Inflammatory macrophage treated with lipopolysaccharide for 1 hour (primary cell): Measurements from ENCODE around the gene A4GALT.
"Not testable (repeated sequence)": the region's sequence is repeated elsewhere in the genome, so short reads cannot be mapped to it uniquely, and the experiment has no call there.

Source experiments
- DNase-seq, 2 donors: peaks; one replicate each; pipeline ENCODE4 v3.0.0-alpha.2; 2020 to 2022

Gene A4GALT

GRCh38 chr22:42720263-42721044, at the start of gene A4GALT:
TSS of gene A4GALT (minus strand) at chr22:42720870. CDS start at chr22:42693951, 26,919 bp downstream.
- no peak for DNase-seq

- no peak for DNase-seq
These were observed 49.7 kb upstream of the A4GALT start for GRCh38 chr22:42770448-42770726.

GRCh38 chr22:42769574-42770447, 49.1 kb upstream of the A4GALT start:
- DNase-seq: peak; percentile 43 to 56

GRCh38 chr22:42769238-42769573, 48.5 kb upstream of the A4GALT start:
- no peak for DNase-seq

- DNase-seq: no peak
These were observed 47.8 kb upstream of the A4GALT start for GRCh38 chr22:42768385-42769035.

GRCh38 chr22:42766860-42767259, 46.2 kb upstream of the A4GALT start:
- peak; percentile 64 to 89 for DNase-seq

GRCh38 chr22:42764895-42765363, 44.3 kb upstream of the A4GALT start:
- no peak for DNase-seq

GRCh38 chr22:42763965-42764480, 43.4 kb upstream of the A4GALT start:
- DNase-seq: no peak

GRCh38 chr22:42760806-42761565, 40.3 kb upstream of the A4GALT start:
- no peak for DNase-seq

- peak in 1 of 2 donors; percentile 56 for DNase-seq
These were observed 38.4 kb upstream of the A4GALT start for GRCh38 chr22:42758931-42759629.

- DNase-seq: peak; percentile 54 to 63
These were observed 34.9 kb upstream of the A4GALT start for GRCh38 chr22:42755553-42755952.

GRCh38 chr22:42755121-42755520, 34.5 kb upstream of the A4GALT start:
- not testable (repeated sequence) for DNase-seq

GRCh38 chr22:42754658-42755057, 34.0 kb upstream of the A4GALT start:
- DNase-seq: no peak

GRCh38 chr22:42752912-42753311, 32.2 kb upstream of the A4GALT start:
- peak in 1 of 2 donors; percentile 31 for DNase-seq

GRCh38 chr22:42752230-42752746, 31.6 kb upstream of the A4GALT start:
- no peak for DNase-seq

GRCh38 chr22:42750421-42750820, 29.8 kb upstream of the A4GALT start:
- not testable (repeated sequence) for DNase-seq

GRCh38 chr22:42747701-42748513, 27.2 kb upstream of the A4GALT start:
- no peak for DNase-seq

- no peak for DNase-seq
These were observed 24.4 kb upstream of the A4GALT start for GRCh38 chr22:42745118-42745517.

- DNase-seq: no peak
These were observed 22.9 kb upstream of the A4GALT start for GRCh38 chr22:42743501-42743991.

GRCh38 chr22:42742940-42743339, 22.3 kb upstream of the A4GALT start:
- DNase-seq: no peak
